ENCODE data around the gene HOMER2. TPM values are rescaled to one million over a fixed set of nuclear protein-coding genes. Genes with fewer than 3 reads are reported as not detected.

HOMER2 gene
- total and polyA plus RNA-seq, 2 of the 13 experiments (the other 11 are each of a cell fraction or from before 2014, with no cell fraction given), result 12.9 to 14.1 TPM

GRCh38 chr15:82985688-82986441 lies 33.3 kb upstream of the HOMER2 start, which contains the start of gene RAMAC (continued):
- peak; percentile 72 for TF ChIP-seq DBP (CRISPR knock-in tag; IDR thresholded peaks at IDR 0.05; ENCODE audit: not compliant biosample characterization)
- TF ChIP-seq NFKB2 (CRISPR knock-in tag; IDR thresholded peaks at IDR 0.05; ENCODE audit: borderline replicate concordance), result peak; percentile 91; the same call in 1 of the 2 replicates
- TF ChIP-seq RBFOX2 (IDR thresholded peaks at IDR 0.05; ENCODE audit: low read depth, low read length), result peak; percentile 62
- no peak for TF ChIP-seq HNF4A (CRISPR knock-in tag; IDR thresholded peaks at IDR 0.05)
- TF ChIP-seq ZNF274 (CRISPR knock-in tag; IDR thresholded peaks at IDR 0.05), result peak; percentile 57; the same call in 1 of the 2 replicates
- TF ChIP-seq THAP8 (CRISPR knock-in tag; IDR thresholded peaks at IDR 0.05; ENCODE audit: borderline replicate concordance), result no peak
- TF ChIP-seq ZNF713 (CRISPR knock-in tag; IDR thresholded peaks at IDR 0.05), result no peak
- TF ChIP-seq ZNF766 (CRISPR knock-in tag; IDR thresholded peaks at IDR 0.05; ENCODE audit: borderline replicate concordance), result peak; percentile 79; the same call in 1 of the 2 replicates
- peak; percentile 91 for TF ChIP-seq ZBTB38 (CRISPR knock-in tag; IDR thresholded peaks at IDR 0.05)
- TF ChIP-seq ATF7-NPFF (CRISPR knock-in tag; IDR thresholded peaks at IDR 0.05; ENCODE audit: low read depth), result peak; percentile 76
- TF ChIP-seq DNMT1 (CRISPR knock-in tag; IDR thresholded peaks at IDR 0.05), result no peak
- TF ChIP-seq ZNF841 (CRISPR knock-in tag; IDR thresholded peaks at IDR 0.05; ENCODE audit: borderline replicate concordance), result peak; percentile 80; the same call in 1 of the 2 replicates
- TF ChIP-seq SUZ12 (IDR thresholded peaks at IDR 0.05; ENCODE audit: low read depth, low read length), result no peak
- TF ChIP-seq ZNF333 (CRISPR knock-in tag; IDR thresholded peaks at IDR 0.05; ENCODE audit: borderline replicate concordance), result no peak
- no peak; the same call in 1 of the 2 replicates for TF ChIP-seq ZNF296 (CRISPR knock-in tag; conservative IDR thresholded peaks at IDR 0.05)
- TF ChIP-seq HNRNPH1 (optimal IDR thresholded peaks at IDR 0.05; ENCODE audit: low read depth, low read length), result no peak
- TF ChIP-seq POLR2A (IDR thresholded peaks at IDR 0.05; ENCODE audit: insufficient read depth in 1 of 2, low read depth in 2 of 2, low read length in 2 of 2), result peak; percentile 74 to 76
- TF ChIP-seq HIVEP1 (CRISPR knock-in tag; IDR thresholded peaks at IDR 0.05), result peak; percentile 85
- TF ChIP-seq, protein P1, sequence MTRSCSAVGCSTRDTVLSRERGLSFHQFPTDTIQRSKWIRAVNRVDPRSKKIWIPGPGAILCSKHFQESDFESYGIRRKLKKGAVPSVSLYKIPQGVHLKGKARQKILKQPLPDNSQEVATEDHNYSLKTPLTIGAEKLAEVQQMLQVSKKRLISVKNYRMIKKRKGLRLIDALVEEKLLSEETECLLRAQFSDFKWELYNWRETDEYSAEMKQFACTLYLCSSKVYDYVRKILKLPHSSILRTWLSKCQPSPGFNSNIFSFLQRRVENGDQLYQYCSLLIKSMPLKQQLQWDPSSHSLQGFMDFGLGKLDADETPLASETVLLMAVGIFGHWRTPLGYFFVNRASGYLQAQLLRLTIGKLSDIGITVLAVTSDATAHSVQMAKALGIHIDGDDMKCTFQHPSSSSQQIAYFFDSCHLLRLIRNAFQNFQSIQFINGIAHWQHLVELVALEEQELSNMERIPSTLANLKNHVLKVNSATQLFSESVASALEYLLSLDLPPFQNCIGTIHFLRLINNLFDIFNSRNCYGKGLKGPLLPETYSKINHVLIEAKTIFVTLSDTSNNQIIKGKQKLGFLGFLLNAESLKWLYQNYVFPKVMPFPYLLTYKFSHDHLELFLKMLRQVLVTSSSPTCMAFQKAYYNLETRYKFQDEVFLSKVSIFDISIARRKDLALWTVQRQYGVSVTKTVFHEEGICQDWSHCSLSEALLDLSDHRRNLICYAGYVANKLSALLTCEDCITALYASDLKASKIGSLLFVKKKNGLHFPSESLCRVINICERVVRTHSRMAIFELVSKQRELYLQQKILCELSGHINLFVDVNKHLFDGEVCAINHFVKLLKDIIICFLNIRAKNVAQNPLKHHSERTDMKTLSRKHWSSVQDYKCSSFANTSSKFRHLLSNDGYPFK (CRISPR knock-in tag; IDR thresholded peaks at IDR 0.05; ENCODE audit: borderline replicate concordance), result peak; percentile 82; the same call in 1 of the 2 replicates
- TF ChIP-seq ZNF780A (CRISPR knock-in tag; IDR thresholded peaks at IDR 0.05), result peak; percentile 63; the same call in 1 of the 2 replicates
- 0 out of 2 replicates have a peak, but pooled peaks have one; percentile 47 for TF ChIP-seq ZNF138 (CRISPR knock-in tag; IDR thresholded peaks at IDR 0.05; ENCODE audit: low read depth)
- TF ChIP-seq PBX3 (CRISPR knock-in tag; IDR thresholded peaks at IDR 0.05; ENCODE audit: borderline replicate concordance), result no peak; the same call in 1 of the 2 replicates
